CD14-positive monocyte (primary cell): ENCODE measurements around the gene PACRGL. TPM values are rescaled to one million over a fixed set of nuclear protein-coding genes. Genes with fewer than 3 reads are reported as not detected.

Experiments
- DNase-seq, 3 donors: peaks; one replicate each; pipeline ENCODE4 v3.0.0-alpha.2; 2011 to 2022
- H2AFZ ChIP-seq: 2 replicates; pipeline ENCODE4 v1.6.0; 2012; ENCODE audit warnings: mild to moderate bottlenecking, low read depth, low read length, inconsistent platforms; ENCODE audit not compliant: insufficient read depth, poor library complexity, severe bottlenecking
- H3K27ac ChIP-seq, 2 donors: 1 replicate in 1 of 2; 2 replicates in 1 of 2; pipeline ENCODE4 v1.5.1; 2012 to 2013; ENCODE audit warnings: low read length in 2 of 2, control low read depth in 1 of 2, inconsistent platforms in 1 of 2, low read depth in 1 of 2, mild to moderate bottlenecking in 1 of 2
- H3K27me3 ChIP-seq, 2 donors: one replicate each; pipeline versions ENCODE4 v1.6.0 to v1.6.1; 2011 to 2013; ENCODE audit warnings: low read length in 2 of 2; ENCODE audit not compliant: control insufficient read depth in 2 of 2, insufficient read depth in 2 of 2
- H3K36me3 ChIP-seq, 2 donors: replicated peaks in 1 of 2; 1 replicate in 1 of 2; 2 replicates in 1 of 2; pipeline versions ENCODE4 v1.5.1 to v1.6.1; 2012 to 2013; ENCODE audit warnings: low read length in 2 of 2, control low read depth in 1 of 2, inconsistent platforms in 1 of 2, mild to moderate bottlenecking in 1 of 2; ENCODE audit not compliant: insufficient read depth in 2 of 2, control insufficient read depth in 1 of 2
- H3K4me1 ChIP-seq, 2 donors: 1 replicate in 1 of 2; 2 replicates in 1 of 2; pipeline versions ENCODE4 v1.5.1 to v1.6.1; 2012 to 2013; ENCODE audit warnings: low read length in 2 of 2, control low read depth in 1 of 2, inconsistent platforms in 1 of 2, mild to moderate bottlenecking in 1 of 2, moderate library complexity in 1 of 2; ENCODE audit not compliant: insufficient read depth in 2 of 2, control insufficient read depth in 1 of 2
- H3K4me2 ChIP-seq: replicated peaks from 2 replicates; pipeline ENCODE3; 2012; ENCODE audit warnings: low read length, moderate library complexity, mild to moderate bottlenecking; ENCODE audit not compliant: poor library complexity, severe bottlenecking; ENCODE audit errors: extremely low read depth
- H3K4me3 ChIP-seq, 3 experiments: fragments of 200-600 bp in 1 of 3; sonication (generic) in 1 of 3; replicated peaks in 1 of 3; 1 replicate in 2 of 3; 2 replicates in 1 of 3; pipeline ENCODE4 v1.5.1; 2011 to 2013; ENCODE audit warnings: low read length in 3 of 3, mild to moderate bottlenecking in 3 of 3, control low read depth in 2 of 3, low read depth in 2 of 3, inconsistent platforms in 1 of 3, moderate library complexity in 1 of 3
- H3K79me2 ChIP-seq: 2 replicates; pipeline ENCODE4 v1.6.0; 2012; ENCODE audit warnings: mild to moderate bottlenecking, control low read depth, inconsistent platforms, low read length, moderate library complexity; ENCODE audit not compliant: insufficient read depth
- H3K9ac ChIP-seq: 2 replicates; pipeline ENCODE4 v1.6.0; 2017; ENCODE audit warnings: low read length, mild to moderate bottlenecking; ENCODE audit not compliant: insufficient read depth, poor library complexity, severe bottlenecking
- H3K9me3 ChIP-seq, 2 donors: replicated peaks in 1 of 2; 1 replicate in 1 of 2; 2 replicates in 1 of 2; pipeline versions ENCODE4 v1.5.1 to v1.6.1; 2012 to 2013; ENCODE audit warnings: low read length in 2 of 2, control low read depth in 1 of 2; ENCODE audit not compliant: control insufficient read depth in 1 of 2, insufficient read depth in 1 of 2
- H4K20me1 ChIP-seq: 2 replicates; pipeline ENCODE4 v1.6.0; 2012; ENCODE audit warnings: mild to moderate bottlenecking, low read length, control low read depth, moderate library complexity; ENCODE audit not compliant: insufficient read depth
- H3K27ac Mint-ChIP-seq, 7 donors: one replicate each; pipeline ENCODE4 v1.8.0; 2020; ENCODE audit warnings: mild to moderate bottlenecking in 7 of 7, mixed read lengths in 7 of 7, moderate library complexity in 6 of 7, inconsistent platforms in 2 of 7
- H3K27me3 Mint-ChIP-seq, 3 donors: one replicate each; pipeline ENCODE4 v1.8.0; 2021 to 2022; ENCODE audit warnings: low read depth in 3 of 3, mild to moderate bottlenecking in 3 of 3, mixed read lengths in 3 of 3, moderate library complexity in 3 of 3, inconsistent platforms in 1 of 3
- H3K36me3 Mint-ChIP-seq, 2 donors: one replicate each; pipeline ENCODE4 v1.8.0; 2020; ENCODE audit warnings: mixed read lengths in 2 of 2, inconsistent platforms in 1 of 2, mild to moderate bottlenecking in 1 of 2
- H3K4me1 Mint-ChIP-seq: one replicate; pipeline ENCODE4 v1.8.0; 2020; ENCODE audit warnings: mild to moderate bottlenecking, mixed read lengths
- H3K4me3 Mint-ChIP-seq, 2 donors: one replicate each; pipeline ENCODE4 v1.8.0; 2020; ENCODE audit warnings: mild to moderate bottlenecking in 2 of 2, mixed read lengths in 2 of 2, moderate library complexity in 1 of 2
- H3K9me3 Mint-ChIP-seq, 7 donors: one replicate each; pipeline ENCODE4 v1.8.0; 2020 to 2022; ENCODE audit warnings: mixed read lengths in 7 of 7, mild to moderate bottlenecking in 6 of 7, moderate library complexity in 6 of 7, inconsistent platforms in 2 of 7
- CTCF ChIP-seq: fragments of 200-600 bp; IDR thresholded peaks from one replicate; pipeline ENCODE4 v1.8.0; 2022; ENCODE audit warnings: antibody characterized with exemption, mild to moderate bottlenecking
- WGBS: methylation state at CpG from one replicate; pipeline ENCODE4 v1.1.5; 2013; ENCODE audit warnings: missing lambda C conversion rate; ENCODE audit not compliant: insufficient coverage; 5-methylcytosine and 5-hydroxymethylcytosine counted together
- intact Hi-C, 2 donors: fragments of 100-400 bp; cut with micrococcal nuclease; formaldehyde crosslinking; loops; one replicate each; pipeline versions ENCODE4 v1.15.0 to v1.15.1; 2023
- polyA minus RNA-seq: library from RNA; depleted of rRNA, polyadenylated mRNA; stranded (reverse); fragments of >200 nt; gene quantifications from 2 replicates; pipeline ENCODE4 v1.2.3, GENCODE V29; 2012
- polyA plus RNA-seq, 3 donors: library from polyadenylated mRNA; depleted of rRNA in 1 of 3; unstranded in 2 of 3; stranded (reverse) in 1 of 3; fragments of 300-500 nt in 2 of 3; fragments of >200 nt in 1 of 3; fragmentation: Illumina TruSeq in 2 of 3; gene quantifications; 1 replicate in 2 of 3; 2 replicates in 1 of 3; pipeline ENCODE4 v1.2.3, GENCODE V29; 2012 to 2021
- total RNA-seq, 12 experiments: library from RNA in 1 of 12; stranded (reverse) in 1 of 12; fragments of 120-200 nt in 1 of 12; gene quantifications; one replicate each; pipeline ENCODE4 v1.2.4 and lab custom pipeline; 2013 to 2026; ENCODE audit warnings: mixed read lengths in 6 of 12, inconsistent platforms in 1 of 12

The PACRGL gene
- total RNA-seq (2013), result 18.2 TPM
- 1 to 10 TPM; 6.1 to 7.9 (median 7.4) TPM for polyA plus RNA-seq
- polyA minus RNA-seq, result 16.6 and 40.0 TPM in 2 replicates
- total RNA-seq (lab: John Stamatoyannopoulos, UW), result 6.5 to 23.5 (median 13.3) reads per million in 11 experiments

GRCh38 chr4:20700007-20700761 lies at the start of gene PACRGL:
Gene PACRGL, plus strand, starts transcription at chr4:20700458. Its CDS starts 4,024 bp downstream, at chr4:20704482.
- peaks cover 7 to 9% of the 10 kb centered on the region in 2 donors for H3K36me3 ChIP-seq
- H3K4me3 ChIP-seq, result peak within 1 kb of the TSS; percentile 71 to 90 (median 87)
- H3K27ac Mint-ChIP-seq, result peak within 1 kb of the TSS; percentile 89 to 97 (median 95)
- H3K4me1 Mint-ChIP-seq, result peaks cover 19% of the 10 kb centered on the region
- H3K36me3 Mint-ChIP-seq, result peaks cover 7 to 11% of the 10 kb centered on the region in 2 donors
- no peaks in the 10 kb centered on the region for H4K20me1 ChIP-seq
- peak; percentile 90 to 94 (median 91) for DNase-seq
- peaks cover 13% of the 10 kb centered on the region for H3K79me2 ChIP-seq
- H3K27me3 ChIP-seq, result no peaks in the 10 kb centered on the region
- peak within 1 kb of the TSS; percentile 89 for H2AFZ ChIP-seq
- peak within 1 kb of the TSS; percentile 73 for H3K4me2 ChIP-seq
- peaks cover 0 to 2% (median 0%) of the 10 kb centered on the region in 3 donors for H3K27me3 Mint-ChIP-seq
- peak within 1 kb of the TSS; percentile 63 to 88 for H3K27ac ChIP-seq
- TF ChIP-seq CTCF, result no peak
- no peaks in the 10 kb centered on the region for H3K9me3 ChIP-seq
- peaks cover 14 to 19% of the 10 kb centered on the region in 2 donors for H3K4me1 ChIP-seq
- intact Hi-C loops, result no loop called here
- peak within 1 kb of the TSS; percentile 87 for H3K9ac ChIP-seq
- no peaks in the 10 kb centered on the region for H3K9me3 Mint-ChIP-seq
- H3K4me3 Mint-ChIP-seq, result peak within 1 kb of the TSS; percentile 93 to 94
- WGBS, result 0% methylated on average over 54 of the region's 60 CpGs

- H3K79me2 ChIP-seq, result no peaks in the 10 kb centered on the region
- H3K27me3 Mint-ChIP-seq, result peaks cover 6 to 14% (median 6%) of the 10 kb centered on the region in 3 donors
- H3K4me2 ChIP-seq, result no peak overlapping the region
- no peaks in the 10 kb centered on the region for H3K36me3 ChIP-seq
- peak overlapping the region in 1 of 2 donors; percentile 16 for H3K4me3 Mint-ChIP-seq
- peaks cover 0 to 2% of the 10 kb centered on the region in 2 donors for H3K4me1 ChIP-seq
- no peak for TF ChIP-seq CTCF
- peaks cover 0 to 2% of the 10 kb centered on the region in 2 donors for H3K27me3 ChIP-seq
- no peaks in the 10 kb centered on the region for H3K36me3 Mint-ChIP-seq
- no peak overlapping the region for H3K9ac ChIP-seq
- intact Hi-C loops, result no loop called here
- H4K20me1 ChIP-seq, result no peaks in the 10 kb centered on the region
- DNase-seq, result peak in 2 of 3 donors; percentile 5 to 10
- H3K27ac ChIP-seq, result no peak overlapping the region
- no CpG with 5 or more reads among the region's 1 CpG for WGBS
- H3K27ac Mint-ChIP-seq, result peak overlapping the region in 1 of 7 donors; percentile 20
- no peak overlapping the region for H2AFZ ChIP-seq
- no peak overlapping the region for H3K4me3 ChIP-seq
- H3K9me3 Mint-ChIP-seq, result peaks cover 10 to 29% (median 19%) of the 10 kb centered on the region in 7 donors
- peaks cover 12% of the 10 kb centered on the region for H3K4me1 Mint-ChIP-seq
- peaks cover 9 to 11% of the 10 kb centered on the region in 2 donors for H3K9me3 ChIP-seq
These were observed 47.9 kb upstream of the PACRGL start for GRCh38 chr4:20652226-20652885.
